HG02970 (cell line): ENCODE data around the gene PRKCG.
"Not testable (repeated sequence)": the region's sequence is repeated elsewhere in the genome, so short reads cannot be mapped to it uniquely, and the experiment has no call there.

Experiments
- ATAC-seq: cut with Tn5 transposase; IDR thresholded peaks from one replicate; pipeline ENCODE4 v1.9.1; 2021; ENCODE audit warnings: mild to moderate bottlenecking, moderate library complexity, moderate number of reproducible peaks; ENCODE audit not compliant: unreplicated experiment, low FRiP score

The PRKCG gene

GRCh38 chr19:53881482-53882390 is at the start of gene PRKCG:
Gene PRKCG, plus strand, starts transcription at chr19:53882197. Its CDS starts 298 bp downstream, at chr19:53882495.
- ATAC-seq: no peak

- ATAC-seq: not testable (repeated sequence)
These were observed 49.1 kb upstream of the PRKCG start for GRCh38 chr19:53832861-53833260.

GRCh38 chr19:53838446-53838845 is 43.6 kb upstream of the PRKCG start:
- ATAC-seq: not testable (repeated sequence)

DNA sequence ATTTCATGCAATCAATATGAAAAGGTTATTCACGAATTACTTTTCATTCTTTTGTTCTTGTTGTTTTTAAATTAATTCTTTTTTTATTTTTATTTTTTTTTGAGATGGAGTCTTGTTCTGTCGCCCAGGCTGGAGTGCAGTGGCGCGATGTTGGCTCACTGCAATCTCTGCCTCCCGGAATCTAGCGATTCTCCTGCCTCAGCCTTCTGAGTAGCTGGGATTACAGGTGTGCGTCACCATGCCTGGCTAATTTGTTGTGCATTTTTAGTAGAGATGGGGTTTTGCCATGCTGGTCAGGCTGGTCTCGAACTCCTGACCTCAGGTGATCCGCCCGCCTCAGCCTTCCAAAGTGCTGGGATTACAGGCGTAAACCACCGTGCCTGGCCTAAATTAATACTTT is 41.8 kb upstream of the PRKCG start:
- not testable (repeated sequence) for ATAC-seq

- not testable (repeated sequence) for ATAC-seq
These were observed 41.1 kb upstream of the PRKCG start for GRCh38 chr19:53840914-53841313.

DNA sequence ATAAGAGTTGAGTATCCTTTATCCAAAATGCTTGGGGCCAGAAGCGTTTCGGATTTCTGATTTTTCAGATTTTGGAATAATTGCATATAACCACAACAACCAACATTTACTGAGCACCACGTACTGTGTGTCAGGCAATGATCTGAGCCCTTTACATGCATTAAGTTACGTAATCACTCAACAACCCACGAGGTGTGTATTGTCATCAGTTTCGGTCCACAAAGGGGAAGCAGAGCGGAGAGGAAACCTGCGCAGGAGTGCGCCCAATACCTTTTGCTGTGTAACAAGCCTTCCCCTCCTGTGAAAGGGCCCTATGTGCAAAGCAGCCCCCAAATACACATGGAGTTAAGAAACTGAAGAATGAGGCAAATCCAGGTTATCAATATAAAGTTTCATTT is 37.1 kb upstream of the PRKCG start:
- ATAC-seq: no peak

DNA sequence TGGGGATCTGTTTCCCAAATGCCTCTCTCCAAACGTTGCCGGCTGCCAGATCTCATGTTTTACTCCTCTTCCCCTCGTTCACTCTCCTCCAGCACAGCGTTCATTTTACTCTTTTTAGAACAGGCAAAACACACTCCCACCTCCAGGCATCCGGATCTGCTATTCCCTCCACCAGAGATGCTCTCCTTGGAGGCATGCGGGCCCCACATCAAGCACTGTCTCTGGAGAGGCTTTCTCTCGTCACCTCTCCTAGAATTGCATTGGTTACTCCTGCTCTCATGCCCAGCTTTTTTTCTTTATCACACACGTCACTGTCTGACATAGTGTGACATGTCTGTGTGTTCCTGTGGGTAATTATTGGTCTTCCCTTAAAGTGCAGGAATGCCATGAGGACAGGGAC is 34.4 kb upstream of the PRKCG start:
- no peak for ATAC-seq

DNA sequence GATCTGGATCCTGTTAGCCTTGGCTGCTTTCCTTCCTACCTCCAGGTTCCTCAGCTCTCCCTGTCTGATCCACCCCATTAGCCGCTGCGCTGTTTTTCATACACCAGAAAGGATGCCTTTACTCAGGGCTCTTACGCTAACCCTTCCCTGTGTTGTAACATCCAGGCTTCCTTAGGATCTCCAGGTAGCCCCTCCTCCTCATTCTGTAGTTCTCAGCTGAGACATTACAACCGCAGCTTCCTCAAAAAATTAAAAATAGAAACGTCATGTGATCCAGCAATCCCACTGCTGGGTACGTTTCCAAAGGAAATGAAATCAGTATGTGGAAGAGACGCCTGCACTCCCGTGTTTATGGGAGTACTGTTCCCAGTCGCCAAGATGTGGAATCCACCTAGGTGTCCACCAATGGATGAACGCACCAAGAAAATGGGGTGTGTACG is 32.7 kb upstream of the PRKCG start:
- no peak for ATAC-seq

DNA sequence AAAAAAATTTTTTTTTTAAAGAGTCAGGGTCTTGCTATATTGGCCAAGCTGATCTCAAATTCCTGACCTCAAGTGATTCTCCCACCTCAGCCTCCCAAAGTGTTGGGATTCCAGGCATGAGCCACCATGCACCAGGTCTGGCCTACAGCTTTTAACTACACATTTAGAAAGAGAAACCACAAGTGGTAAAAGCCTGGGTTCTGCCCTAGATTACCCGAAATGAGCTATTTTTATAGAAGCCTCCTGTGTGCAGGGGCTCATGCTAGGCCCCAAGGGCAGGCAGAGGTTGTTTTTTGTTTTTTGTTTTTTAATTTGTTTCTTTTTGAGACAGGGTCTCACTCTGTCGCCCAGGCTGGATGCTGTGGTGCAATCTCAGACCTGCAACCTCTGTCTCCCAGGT is 28.3 kb upstream of the PRKCG start:
- no peak for ATAC-seq

DNA sequence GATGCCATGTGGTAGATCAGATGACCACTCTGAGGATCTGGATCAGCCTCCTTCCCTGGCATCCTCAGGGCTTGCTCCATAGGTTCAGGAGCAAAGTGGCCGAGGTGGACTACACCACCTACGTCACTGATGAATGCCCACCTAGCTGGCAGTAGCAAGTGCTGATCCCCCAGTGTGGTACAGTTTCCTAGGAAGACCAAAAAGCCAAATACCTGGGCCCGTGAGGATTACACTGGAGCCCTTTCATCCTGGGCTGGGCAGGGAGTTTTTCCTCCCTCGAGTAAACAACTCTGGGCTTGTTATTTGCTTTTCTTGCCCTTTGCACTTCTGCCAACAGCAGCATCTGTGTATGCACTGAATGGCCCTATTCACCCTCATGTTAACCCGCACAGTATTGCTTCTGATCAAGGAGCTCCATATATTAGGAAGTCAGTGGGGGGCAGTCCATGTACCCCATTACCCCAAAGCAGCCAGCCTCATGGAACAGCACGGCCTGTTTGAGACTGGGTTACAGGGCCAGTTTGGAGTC is 17.6 kb upstream of the PRKCG start:
- ATAC-seq: no peak

GRCh38 chr19:53865523-53865917 is 16.5 kb upstream of the PRKCG start:
- ATAC-seq: no peak

- no peak for ATAC-seq
These were observed 15.8 kb upstream of the PRKCG start for GRCh38 chr19:53865918-53866864.

GRCh38 chr19:53866865-53867224 is 15.2 kb upstream of the PRKCG start:
- ATAC-seq: no peak

DNA sequence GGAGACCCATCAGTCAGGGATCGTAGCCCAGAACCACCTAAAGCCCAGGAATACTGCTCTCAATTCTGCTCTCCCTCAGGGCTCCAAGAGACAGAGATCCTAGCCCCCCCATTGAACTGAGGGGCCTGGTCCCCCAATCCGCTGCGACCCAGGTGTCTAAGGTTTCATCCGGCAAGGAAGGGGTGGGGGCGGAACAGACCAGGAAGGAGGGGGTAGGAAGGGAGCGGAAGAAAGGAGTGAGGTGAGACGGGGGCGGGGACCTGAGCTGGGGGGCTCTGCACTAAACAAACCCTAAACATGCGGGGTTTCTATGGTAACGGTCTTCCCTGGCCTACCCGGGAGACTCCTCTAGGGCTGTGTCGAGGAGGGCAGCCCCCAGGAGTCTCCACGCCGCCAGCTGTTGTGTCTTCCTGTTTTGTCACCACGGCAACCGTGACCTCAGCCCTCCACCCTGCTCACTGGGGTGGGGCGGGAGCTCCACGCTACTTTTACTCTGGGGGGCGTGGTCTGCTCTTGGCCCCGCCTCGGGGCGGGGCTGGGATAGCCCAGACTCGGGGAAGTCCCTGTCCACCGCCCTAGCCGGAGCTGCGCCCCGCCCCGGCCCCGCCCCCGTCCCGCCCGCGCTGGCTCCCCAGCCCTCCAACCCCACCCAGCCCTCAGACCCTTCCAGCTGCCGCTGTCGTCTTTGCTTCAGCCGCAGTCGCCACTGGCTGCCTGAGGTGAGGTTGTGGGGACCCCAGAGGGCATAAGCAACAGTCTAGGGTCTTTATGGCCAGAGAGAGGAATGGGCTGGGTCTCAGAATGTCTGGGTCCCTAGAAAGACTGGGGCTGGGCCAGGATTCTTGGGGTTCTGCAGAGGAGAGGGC is 14.5 kb upstream of the PRKCG start, which contains the start of gene MYADM:
Gene MYADM (plus strand): TSS at position 659 of the 866 bp plus-strand sequence. CDS start 5,647 bp downstream, outside the sequence.
- ATAC-seq: peak; percentile 73

GRCh38 chr19:53868091-53868891 is 13.7 kb upstream of the PRKCG start:
- ATAC-seq: no peak

DNA sequence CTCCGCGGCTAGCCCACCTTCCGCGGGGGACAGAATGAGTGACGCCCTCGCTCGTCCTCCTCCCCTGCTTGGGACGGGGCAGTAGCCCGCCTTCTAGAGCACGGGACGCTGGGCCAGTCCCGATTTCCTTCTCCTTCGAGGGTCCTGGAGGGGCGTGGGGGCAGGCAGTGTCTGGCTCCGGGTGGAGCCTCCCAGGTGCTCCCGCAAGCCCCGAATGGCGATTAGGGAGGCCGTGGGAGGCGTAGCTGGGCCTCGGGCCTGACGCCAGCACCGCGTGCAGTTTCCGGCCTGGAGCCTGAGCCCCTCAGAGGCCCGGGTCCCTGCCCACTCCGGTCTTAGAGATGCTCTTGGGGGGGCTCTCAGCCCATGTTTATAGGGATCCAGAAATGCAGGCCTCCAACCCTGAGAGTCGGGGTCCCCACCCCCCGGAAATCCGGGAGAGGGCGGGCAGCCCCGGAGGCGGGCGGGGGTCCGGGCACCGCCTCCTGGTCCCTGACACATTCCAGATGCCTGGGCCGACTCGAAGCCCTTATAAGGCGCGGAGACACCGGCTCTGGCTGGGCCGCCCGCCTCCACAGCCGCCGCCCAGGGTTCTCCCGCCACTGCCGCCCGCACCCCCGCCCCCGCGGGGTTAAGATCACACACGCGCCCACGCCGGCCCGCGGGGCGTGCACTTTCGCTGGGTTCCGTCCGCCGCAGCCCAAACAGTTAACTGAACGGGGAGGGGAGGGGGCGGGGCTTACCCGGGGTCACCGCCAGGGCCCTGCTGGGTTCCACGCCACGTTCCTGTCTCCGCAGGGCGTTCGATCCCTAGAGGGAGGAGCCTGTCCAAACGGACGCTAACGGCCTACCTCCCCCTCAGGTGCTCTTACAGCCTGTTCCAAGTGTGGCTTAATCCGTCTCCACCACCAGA is 12.8 kb upstream of the PRKCG start:
- ATAC-seq: no peak

GRCh38 chr19:53869805-53870484 is 12.1 kb upstream of the PRKCG start:
- not testable (repeated sequence) for ATAC-seq
